Measurements from ENCODE around the gene P2RY1.

DNA sequence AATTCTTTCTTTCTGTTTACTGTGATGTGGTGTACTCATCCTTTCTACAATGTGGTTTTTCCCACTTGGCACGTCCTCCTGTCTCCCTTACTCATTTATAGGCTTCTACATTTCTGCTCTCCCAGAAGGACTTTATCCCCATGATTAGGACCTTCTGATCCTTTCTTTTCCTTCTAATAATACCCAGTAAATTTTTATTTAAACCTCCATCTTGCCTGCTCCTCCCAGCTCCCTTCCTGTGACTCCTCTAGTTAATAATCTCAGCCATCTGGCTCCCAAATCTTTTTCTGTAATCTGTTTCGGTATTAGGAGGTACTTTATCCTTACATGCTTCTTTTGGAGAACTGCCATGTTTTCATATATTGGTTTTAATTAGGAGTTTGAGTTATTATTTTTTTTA, 11.2 kb upstream of the P2RY1 start:
- no peak for TF ChIP-seq GATA2 (IDR thresholded peaks at IDR 0.05; ENCODE audit: low read depth, low read length)
- TF ChIP-seq GATA3 (IDR thresholded peaks at IDR 0.05; ENCODE audit: low read depth, low read length), result no peak
